Middle frontal gyrus (tissue), 1 donor: Measurements from ENCODE around the gene IGF2R.
"Not testable (repeated sequence)": the region's sequence is repeated elsewhere in the genome, so short reads cannot be mapped to it uniquely, and the experiment has no call there.

Source experiments
- DNase-seq: peaks from one replicate; pipeline ENCODE4 v3.0.0-alpha.2; 2015; ENCODE audit warnings: low spot score; ENCODE audit errors: extremely low spot score

The IGF2R gene

GRCh38 chr6:160120087-160120486 is 151.2 kb downstream of the IGF2R start:
- DNase-seq = no peak

DNA sequence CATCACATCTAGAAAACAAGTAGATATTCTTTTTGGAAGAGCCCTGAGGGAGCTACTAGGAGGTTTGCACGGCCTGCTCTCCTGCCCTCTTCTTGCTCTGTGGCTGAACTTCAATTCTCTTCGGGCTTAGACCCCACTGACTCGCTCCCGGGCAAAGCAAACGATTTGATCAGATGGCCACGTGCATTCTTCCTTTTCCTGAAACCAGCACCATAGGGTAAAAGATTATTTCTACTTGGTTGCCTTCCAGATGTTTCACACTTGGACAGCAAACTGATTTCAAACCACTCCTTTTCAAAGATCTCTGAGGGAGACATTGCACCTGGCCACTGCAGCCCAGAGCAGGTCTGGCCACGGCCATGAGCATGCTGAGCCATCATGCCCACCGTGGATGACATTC is 152.7 kb downstream of the IGF2R start, which contains the start of gene SLC22A1:
SLC22A1 (plus strand) TSS at position 258 of the 400 bp plus-strand sequence; CDS start at position 379, 121 bp downstream.
- DNase-seq = no peak

DNA sequence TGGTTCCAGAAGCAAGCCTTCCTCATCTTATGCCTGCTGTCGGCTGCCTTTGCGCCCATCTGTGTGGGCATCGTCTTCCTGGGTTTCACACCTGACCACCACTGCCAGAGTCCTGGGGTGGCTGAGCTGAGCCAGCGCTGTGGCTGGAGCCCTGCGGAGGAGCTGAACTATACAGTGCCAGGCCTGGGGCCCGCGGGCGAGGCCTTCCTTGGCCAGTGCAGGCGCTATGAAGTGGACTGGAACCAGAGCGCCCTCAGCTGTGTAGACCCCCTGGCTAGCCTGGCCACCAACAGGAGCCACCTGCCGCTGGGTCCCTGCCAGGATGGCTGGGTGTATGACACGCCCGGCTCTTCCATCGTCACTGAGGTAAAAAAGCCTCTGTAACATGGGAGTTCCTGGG is 153.1 kb downstream of the IGF2R start:
- no peak for DNase-seq

DNA sequence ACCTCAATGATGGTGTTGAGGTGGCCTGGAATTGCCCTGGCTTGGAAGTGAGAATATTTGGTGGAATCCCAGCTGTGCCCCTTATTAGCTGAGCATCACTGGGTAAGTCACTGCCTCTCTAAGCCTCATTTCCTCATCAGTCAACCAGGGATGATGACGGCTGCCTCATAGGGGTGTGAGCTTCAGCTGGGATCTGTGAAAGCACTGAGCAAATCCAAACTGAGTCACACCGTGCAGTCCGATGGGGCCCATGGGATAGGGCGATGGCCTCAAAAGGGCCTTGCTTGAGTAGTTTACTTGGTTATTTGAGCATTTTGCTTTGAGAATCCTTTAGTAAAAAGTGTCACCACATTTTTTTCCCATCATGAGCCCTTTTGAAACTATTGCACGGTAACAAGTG is 153.9 kb downstream of the IGF2R start:
- no peak for DNase-seq

- DNase-seq = no peak
Measured at GRCh38 chr6:160124007-160124406, 155.1 kb downstream of the IGF2R start.

DNA sequence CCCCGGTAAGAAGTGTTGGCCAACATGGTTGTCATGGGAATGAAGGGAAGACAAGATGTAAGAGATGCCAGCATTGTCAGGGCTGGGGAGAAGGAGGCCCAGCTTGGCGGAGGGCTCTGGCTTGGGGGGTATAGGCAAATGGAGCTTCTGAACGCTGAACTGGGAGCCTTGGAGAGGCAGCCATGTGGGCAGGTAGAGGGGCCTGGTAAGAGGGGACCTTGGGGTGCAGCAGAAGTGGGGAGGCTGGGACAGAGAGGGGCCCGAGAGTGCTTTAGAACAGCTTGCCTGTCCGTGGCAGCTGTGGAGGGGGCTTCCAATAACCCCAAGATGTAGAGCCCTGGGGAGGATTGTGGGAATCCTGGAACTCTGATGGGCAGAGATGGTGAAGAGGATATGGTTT is 155.7 kb downstream of the IGF2R start:
- DNase-seq = no peak

GRCh38 chr6:160125105-160125504 is 156.2 kb downstream of the IGF2R start:
- DNase-seq = not testable (repeated sequence)

DNA sequence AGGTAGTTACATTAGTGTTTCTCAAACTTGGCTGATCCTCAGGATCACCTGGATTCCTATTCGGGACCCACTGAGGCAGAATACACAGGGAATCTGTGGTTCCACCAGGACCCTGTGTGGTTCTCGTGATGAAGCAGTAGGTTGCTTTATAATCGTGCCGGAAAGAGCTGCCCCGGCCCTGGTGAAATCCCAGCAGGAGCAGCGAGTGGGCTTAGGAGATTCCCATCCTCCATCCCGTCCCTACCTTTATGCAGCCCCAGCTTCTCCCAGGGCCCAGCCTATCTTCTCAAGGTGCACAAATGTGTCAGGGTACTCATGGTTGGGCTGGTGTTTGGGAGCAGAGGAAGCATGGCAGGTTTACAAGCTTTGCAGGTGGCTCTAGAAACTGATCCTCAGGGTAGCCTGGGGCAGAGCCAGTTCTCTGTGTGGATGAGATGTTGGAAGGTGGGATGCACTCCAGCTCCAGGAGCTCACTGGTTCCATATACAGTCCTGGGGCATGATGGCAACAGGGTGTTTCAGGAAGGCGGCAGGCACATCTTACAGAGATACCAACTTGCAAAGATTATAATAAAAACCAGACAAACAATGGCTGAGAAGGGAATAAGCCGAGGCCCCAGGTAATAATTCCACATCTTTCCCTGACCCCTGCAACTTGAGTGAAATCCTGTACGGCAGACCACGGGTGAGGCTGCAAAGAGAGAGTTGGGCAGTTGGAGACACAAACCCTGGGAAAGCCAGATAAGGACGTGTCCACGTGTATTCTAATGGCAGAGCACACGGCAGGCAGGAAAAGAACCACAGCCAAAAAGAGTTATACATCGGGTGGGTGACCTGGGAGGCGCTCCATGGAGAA is 158.6 kb downstream of the IGF2R start:
- no peak for DNase-seq

GRCh38 chr6:160128125-160128683 is 159.3 kb downstream of the IGF2R start:
- no peak for DNase-seq

- no peak for DNase-seq
Measured at GRCh38 chr6:160128879-160129516, 160.1 kb downstream of the IGF2R start.

DNA sequence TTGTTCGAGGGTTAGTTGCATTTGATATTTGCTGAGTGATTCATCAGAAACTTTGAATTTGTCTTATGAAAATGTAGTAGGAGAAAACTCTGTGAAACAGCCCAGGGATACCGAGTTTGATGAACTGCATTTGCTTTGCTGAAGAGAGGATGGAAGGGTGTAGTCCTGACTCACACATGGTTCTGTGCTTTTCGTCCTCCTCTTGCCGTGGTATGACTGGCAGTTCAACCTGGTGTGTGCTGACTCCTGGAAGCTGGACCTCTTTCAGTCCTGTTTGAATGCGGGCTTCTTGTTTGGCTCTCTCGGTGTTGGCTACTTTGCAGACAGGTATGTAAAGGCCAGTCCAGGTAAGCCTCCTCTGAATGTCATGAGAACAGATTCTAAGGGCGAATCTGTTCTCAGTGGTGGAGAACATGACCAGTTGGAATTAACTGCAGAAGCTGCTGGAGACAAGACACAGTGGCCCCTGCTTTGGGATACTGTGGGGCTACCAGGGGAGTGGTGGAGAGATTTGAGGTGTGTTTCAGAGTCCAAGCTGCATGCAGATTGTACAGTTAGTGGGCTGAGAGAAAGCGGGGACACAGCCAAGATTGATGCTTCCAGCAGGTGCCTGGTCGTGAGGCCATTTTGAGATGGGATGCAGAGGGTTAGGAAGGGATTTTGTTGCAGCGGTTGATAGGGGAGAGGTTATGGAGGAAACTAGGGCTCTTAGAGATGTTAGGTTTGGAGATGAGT is 161.2 kb downstream of the IGF2R start:
- DNase-seq = no peak

DNA sequence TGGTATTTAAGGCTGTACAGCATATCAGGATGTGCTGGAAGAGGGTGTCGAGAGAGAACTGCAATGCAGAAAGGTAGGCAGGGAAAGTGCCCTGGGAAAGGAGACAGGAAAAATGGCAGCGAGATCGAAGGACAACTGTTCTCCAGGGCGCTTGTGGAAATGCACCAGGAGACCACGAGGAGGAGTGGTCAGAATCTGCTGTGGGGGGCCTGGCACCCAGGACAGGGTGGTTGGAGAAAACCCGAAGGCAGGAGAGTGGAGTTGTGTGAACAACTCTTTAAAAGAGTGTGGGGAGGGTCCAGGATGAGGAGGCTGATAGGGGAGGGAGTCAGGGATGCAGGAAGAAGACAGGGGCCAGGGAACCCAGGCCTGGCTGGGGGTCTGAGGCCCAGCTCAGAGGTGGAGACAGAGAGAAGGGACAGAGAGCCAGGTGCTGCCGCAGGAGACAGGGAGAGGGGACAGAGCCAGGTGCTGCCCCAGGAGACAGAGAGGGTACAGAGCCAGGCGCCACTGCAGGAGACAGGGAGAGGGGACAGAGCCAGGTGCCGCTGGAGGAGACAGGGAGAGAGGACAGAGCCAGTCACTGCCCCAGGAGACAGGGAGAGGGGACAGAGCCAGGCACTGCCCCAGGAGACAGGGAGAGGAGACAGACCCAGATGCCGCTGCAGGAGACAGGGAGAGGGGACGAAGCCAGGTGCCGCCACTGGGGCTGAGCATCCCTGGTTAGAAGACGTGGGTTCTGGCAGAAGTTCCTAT is 162.0 kb downstream of the IGF2R start:
- no peak for DNase-seq

DNA sequence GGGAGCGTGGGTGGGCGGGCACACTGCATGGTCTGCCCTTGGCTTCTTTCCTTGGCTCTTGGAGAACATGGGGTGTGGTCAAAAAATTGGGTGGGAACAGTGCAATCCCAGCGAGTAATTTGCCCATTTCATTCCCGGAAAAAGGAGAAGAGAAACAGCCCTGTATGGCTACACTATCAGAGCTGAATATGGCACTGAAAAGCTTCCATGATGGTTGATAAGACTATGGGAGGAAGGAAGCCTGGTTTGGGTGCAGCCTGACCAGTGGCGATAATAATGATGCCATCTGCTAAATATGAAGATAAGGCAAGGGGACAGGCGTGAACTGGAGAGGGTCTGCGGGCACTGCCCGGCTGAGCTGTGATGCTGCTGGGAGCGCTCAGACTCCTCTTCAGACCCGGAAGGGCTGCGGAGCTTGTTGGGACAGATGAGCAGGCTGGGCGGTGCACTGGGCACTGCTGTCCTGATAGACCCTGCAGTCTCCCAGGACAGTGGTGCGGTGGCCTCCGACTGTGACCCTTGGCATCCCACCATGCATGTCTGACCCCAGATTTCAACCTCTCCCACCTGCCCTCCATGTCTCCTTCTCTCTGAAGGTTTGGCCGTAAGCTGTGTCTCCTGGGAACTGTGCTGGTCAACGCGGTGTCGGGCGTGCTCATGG is 162.9 kb downstream of the IGF2R start:
- DNase-seq = no peak

DNA sequence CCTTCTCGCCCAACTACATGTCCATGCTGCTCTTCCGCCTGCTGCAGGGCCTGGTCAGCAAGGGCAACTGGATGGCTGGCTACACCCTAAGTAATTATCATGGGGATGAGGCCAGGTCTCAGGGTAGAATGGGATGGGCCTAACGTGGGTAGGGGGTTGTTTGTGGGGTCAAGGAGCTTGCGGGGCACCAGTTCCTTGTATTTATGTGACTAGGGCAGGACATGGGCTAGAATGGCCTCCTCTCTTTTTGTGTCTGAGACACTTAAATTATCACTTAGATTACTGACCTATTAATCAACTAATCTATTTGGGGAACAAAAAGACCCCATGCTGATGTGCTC is 163.4 kb downstream of the IGF2R start:
- DNase-seq = no peak

- DNase-seq = no peak
Measured at GRCh38 chr6:160132776-160133338, 164.0 kb downstream of the IGF2R start.

DNA sequence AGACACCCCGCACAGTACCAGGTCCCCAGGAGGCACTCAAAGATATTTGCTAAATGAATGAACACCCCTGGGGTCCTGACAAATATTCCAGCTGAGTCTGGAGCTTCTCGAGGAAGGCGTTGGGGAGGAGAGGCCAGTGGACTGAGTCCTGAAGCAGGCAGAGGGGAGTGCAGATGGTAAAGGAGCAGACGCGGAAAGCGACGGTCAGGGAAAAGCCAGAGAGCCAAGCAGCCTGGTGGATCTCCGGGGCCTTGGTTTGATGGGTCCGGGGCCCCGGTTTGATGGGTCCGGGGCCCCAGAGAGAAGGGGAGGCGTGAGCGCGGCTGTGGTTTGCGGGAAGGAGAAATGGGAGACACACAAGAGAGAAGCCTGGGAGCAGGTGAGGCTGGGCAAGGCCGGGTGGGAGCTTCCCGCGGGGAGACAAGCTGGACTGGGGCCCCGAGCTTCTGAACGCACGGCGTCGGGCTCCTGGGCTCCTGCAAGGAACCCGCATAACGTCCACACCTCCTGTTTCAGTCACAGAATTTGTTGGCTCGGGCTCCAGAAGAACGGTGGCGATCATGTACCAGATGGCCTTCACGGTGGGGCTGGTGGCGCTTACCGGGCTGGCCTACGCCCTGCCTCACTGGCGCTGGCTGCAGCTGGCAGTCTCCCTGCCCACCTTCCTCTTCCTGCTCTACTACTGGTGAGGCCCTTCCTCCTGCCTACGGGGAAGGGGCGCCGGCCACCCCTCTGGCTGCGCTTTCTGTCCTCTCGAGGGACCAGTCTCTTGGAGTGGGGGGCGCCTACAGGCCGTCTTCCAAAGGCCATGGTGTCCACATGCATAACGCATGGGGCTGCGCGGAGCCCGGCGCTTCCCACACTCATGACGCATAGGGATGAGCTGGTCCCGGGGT is 164.8 kb downstream of the IGF2R start:
- no peak for DNase-seq

GRCh38 chr6:160134337-160134751 is 165.5 kb downstream of the IGF2R start:
- DNase-seq = not testable (repeated sequence)

GRCh38 chr6:160134779-160135547 is 166.1 kb downstream of the IGF2R start:
- no peak for DNase-seq
